ENCODE results near the gene HMOX2. TPM values are rescaled to one million over a fixed set of nuclear protein-coding genes. Genes with fewer than 3 reads are reported as not detected.

HMOX2 gene
- total and polyA plus RNA-seq, 3 donors from 2014 or later, result 67.3 to 216 (median 92.0) TPM

DNA sequence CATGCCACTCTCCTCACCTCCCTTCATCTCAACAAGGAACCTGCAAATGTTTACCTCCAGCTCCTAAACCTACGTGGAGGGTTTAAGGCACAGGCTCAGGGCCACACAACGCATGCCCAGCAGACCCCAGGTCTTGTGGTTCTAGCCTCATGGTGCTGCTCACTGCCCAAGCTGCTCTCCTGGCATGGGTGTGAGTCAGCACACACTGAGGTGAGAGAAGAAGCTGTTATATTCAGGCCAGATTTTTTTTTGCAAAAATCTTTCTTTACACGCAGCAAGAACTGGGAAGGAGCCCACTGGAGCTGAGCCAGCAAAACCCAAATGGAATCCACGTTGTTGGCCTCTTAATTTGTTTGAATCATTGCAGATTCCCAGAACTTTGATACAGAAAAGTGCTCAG lies 74.4 kb downstream of the HMOX2 start:
- TF ChIP-seq POLR2A (IDR thresholded peaks at IDR 0.05), result no peak
- no peak for TF ChIP-seq CTCF (IDR thresholded peaks at IDR 0.05)
- intact Hi-C loops (cut with DNase I; ENCODE audit: low total_unique reads), result no loop called here
- Histone ChIP-seq H3K36me3 (ENCODE audit: low read depth, missing control alignments) (no peaks in the 10 kb centered on the region), H3K4me3 (no peak overlapping the region), H3K9me3 (no peaks in the 10 kb centered on the region), H3K27me3 (no peaks in the 10 kb centered on the region), H3K4me1 (no peaks in the 10 kb centered on the region), H3K27ac (no peak overlapping the region)
- no peak for DNase-seq
- WGBS, 2 donors, result 40 to 43% methylated on average over 3 to 4 of the region's 4 CpGs

DNA sequence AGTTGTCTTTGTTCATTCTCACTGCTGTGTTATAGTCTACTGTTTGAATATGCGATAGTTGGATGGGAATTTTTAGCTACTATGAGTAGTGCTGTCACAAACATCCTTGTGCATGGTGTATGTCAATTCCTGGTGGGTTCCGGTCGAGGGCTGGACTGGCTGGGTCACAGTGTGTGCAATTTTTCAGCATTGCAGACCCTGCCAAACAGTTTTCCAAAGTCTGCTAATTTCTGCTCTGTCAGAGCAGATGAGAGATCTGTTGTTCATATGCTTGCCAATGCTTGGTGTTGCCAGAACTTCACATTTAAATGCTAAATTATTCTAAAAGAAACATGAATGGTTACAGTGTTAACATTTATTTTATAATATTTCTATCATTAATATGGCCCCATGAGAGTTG lies 76.3 kb downstream of the HMOX2 start:
- no peaks in the 10 kb centered on the region for H3K4me1 ChIP-seq
- no peak overlapping the region for H3K4me3 ChIP-seq

DNA sequence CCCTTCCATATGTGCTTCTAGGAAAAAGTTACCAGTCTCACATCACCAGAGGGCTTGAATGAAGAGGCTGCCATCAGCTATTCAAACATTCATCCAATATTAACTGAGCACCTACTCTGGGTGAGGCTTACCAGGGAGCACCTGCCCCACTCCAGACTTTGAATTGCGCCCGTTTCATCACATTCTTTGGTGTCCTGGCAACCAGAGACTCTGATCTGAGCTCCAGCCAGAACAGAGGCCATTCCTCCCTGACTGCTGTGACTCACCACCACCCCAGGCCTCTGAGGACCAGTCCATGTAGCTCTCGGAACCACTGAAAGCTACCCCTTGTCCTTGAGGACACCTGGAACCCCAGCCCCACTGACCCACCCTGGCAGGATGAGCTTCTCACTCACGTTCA lies 79.9 kb downstream of the HMOX2 start, which contains the start of gene C16orf96:
Gene C16orf96 (plus strand): TSS at position 229 of the 400 bp plus-strand sequence. CDS start 150 bp downstream, at position 379.
- Histone ChIP-seq H3K27ac (no peak within 1 kb of the TSS), H3K27me3 (no peaks in the 10 kb centered on the region), H3K4me1 (no peaks in the 10 kb centered on the region), H3K9me3 (no peaks in the 10 kb centered on the region), H3K36me3 (ENCODE audit: low read depth, missing control alignments) (no peaks in the 10 kb centered on the region), H3K4me3 (no peak within 1 kb of the TSS)
- DNase-seq, result no peak
- TF ChIP-seq POLR2A (IDR thresholded peaks at IDR 0.05), result no peak
- TF ChIP-seq CTCF (IDR thresholded peaks at IDR 0.05), result no peak
- 93 to 100% methylated on average over 1 to 4 of the region's 4 CpGs for WGBS, 2 donors
- intact Hi-C loops (cut with DNase I; ENCODE audit: low total_unique reads), result no loop called here

More for the DNA sequence above, 76.3 kb downstream of the HMOX2 start:
- H3K36me3 ChIP-seq (ENCODE audit: low read depth, missing control alignments), result no peaks in the 10 kb centered on the region
- TF ChIP-seq CTCF (IDR thresholded peaks at IDR 0.05) (no peak), POLR2A (IDR thresholded peaks at IDR 0.05) (no peak)
- 44 to 72% methylated on average over 3 of the region's 3 CpGs for WGBS, 2 donors
- no peaks in the 10 kb centered on the region for H3K27me3 ChIP-seq
- H3K27ac ChIP-seq, result no peak overlapping the region
- intact Hi-C loops (cut with DNase I; ENCODE audit: low total_unique reads), result no loop called here
- H3K9me3 ChIP-seq, result no peaks in the 10 kb centered on the region
- no peak for DNase-seq

DNA sequence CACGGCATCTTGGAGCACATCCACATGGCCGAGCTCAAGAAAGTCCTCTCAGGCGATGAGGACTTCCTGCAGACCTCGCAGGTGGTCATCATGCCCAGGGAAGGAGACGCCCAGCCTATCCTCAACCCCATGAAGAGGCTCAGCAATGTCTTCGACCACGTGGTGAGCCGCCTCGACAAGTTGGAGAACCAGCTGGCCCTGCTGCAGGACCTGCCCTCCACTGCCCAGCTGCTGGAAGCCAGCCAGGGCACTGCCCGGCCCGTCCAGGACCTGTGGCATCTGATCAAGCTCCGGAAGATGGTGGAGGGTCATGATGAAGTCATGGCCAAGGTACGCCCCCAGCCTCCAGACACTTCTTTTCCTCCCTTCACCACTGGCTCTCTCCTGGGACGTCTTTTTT lies 80.4 kb downstream of the HMOX2 start:
- no peaks in the 10 kb centered on the region for H3K27me3 ChIP-seq
- no peak for DNase-seq
- no peak overlapping the region for H3K27ac ChIP-seq
- TF ChIP-seq POLR2A (IDR thresholded peaks at IDR 0.05), result no peak
- TF ChIP-seq CTCF (IDR thresholded peaks at IDR 0.05), result no peak
- no peak overlapping the region for H3K4me3 ChIP-seq
- intact Hi-C loops (cut with DNase I; ENCODE audit: low total_unique reads), result no loop called here
- H3K9me3 ChIP-seq, result no peaks in the 10 kb centered on the region
- 82 to 92% methylated on average over 5 to 14 of the region's 14 CpGs for WGBS, 2 donors
- no peaks in the 10 kb centered on the region for H3K4me1 ChIP-seq
- no peaks in the 10 kb centered on the region for H3K36me3 ChIP-seq (ENCODE audit: low read depth, missing control alignments)

DNA sequence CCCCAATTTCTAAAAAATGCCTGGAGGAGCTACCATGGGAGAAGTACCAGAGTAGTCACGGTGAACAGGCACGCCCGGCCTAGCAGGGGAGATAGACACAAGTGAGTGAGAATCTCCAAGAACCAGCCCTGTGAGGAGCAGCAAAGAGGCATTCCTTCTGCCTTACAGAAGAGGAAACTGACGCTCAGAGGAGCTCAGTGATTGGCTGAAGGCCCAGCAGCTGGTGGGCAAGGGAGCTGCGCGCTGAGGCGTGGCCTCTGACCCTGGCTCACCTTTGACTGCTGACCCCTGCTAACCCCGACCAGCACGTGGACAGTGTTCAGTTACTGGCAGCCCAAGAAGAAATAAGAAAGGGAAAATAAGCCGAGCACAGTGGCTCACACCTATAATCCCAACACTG lies 81.8 kb downstream of the HMOX2 start:
- 81 to 86% methylated on average over 10 of the region's 10 CpGs for WGBS, 2 donors
- intact Hi-C loops (cut with DNase I; ENCODE audit: low total_unique reads), result no loop called here
- H3K4me3 ChIP-seq, result no peak overlapping the region
- H3K9me3 ChIP-seq, result no peaks in the 10 kb centered on the region
- H3K27me3 ChIP-seq, result no peaks in the 10 kb centered on the region
- TF ChIP-seq CTCF (IDR thresholded peaks at IDR 0.05) (no peak), POLR2A (IDR thresholded peaks at IDR 0.05) (no peak)
- H3K4me1 ChIP-seq, result no peaks in the 10 kb centered on the region
- H3K27ac ChIP-seq, result no peak overlapping the region
- DNase-seq, result no peak
- H3K36me3 ChIP-seq (ENCODE audit: low read depth, missing control alignments), result no peaks in the 10 kb centered on the region
